ENCODE measurements around the gene MEGF9.
A peak's percentile ranks its signal among the peaks of the same experiment; 100 is the strongest.

Gene MEGF9

DNA sequence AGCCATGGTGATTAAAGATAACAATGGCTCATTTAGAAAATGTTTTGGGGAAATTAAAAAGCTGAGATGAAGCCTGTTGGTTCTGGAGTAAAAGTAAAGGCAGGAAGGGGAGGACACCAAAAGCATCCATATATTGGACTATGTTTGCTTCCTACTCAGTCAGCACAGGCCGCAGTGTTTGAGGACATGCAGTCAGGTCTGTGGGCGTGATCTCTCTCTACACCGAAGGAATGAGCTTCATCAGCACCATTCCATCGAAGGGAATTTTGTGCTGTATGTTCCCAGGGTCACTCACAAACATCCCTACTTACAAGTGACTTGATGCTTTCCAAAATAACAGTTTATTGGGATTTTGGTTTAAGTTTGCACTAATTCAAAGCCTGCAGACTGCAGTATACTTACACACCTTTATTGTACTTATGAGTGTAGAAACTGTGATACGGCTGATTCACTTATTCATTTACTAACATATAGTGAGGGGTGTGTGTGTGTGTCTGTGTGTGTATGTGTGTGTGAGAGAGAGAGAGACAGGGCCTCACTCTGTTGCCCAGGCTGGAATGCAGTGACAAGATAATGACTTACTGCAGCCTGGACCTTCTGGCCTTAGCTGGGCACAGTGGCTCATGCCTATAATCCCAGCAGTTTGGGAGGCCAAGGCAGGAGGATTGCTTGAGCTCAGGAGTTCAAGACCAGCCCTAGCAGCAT lies 120.9 kb downstream of the MEGF9 start:
- H3K27me3 ChIP-seq (replicated peaks; ENCODE audit: control insufficient read depth, insufficient read depth, low read length) = no peaks in the 10 kb centered on the region
- H3K4me3 ChIP-seq (ENCODE audit: low read length) = no peak overlapping the region
- no peak for DNase-seq (ENCODE audit: low read depth)
- no peaks in the 10 kb centered on the region for H3K9me3 ChIP-seq (ENCODE audit: control insufficient read depth, low read length)
- H3K4me1 ChIP-seq (ENCODE audit: control insufficient read depth, insufficient read depth, low read length) = no peaks in the 10 kb centered on the region
- H3K9ac ChIP-seq (ENCODE audit: low read length) = no peak overlapping the region
- H3K36me3 ChIP-seq (ENCODE audit: control insufficient read depth, insufficient read depth, low read length, severe bottlenecking) = no peaks in the 10 kb centered on the region

- Histone ChIP-seq H3K9me3 (ENCODE audit: control insufficient read depth, low read length) (no peaks in the 10 kb centered on the region), H3K4me3 (ENCODE audit: low read length) (no peak overlapping the region), H3K9ac (ENCODE audit: low read length) (no peak overlapping the region), H3K36me3 (ENCODE audit: control insufficient read depth, insufficient read depth, low read length, severe bottlenecking) (no peaks in the 10 kb centered on the region), H3K4me1 (ENCODE audit: control insufficient read depth, insufficient read depth, low read length) (no peaks in the 10 kb centered on the region), H3K27me3 (replicated peaks; ENCODE audit: control insufficient read depth, insufficient read depth, low read length) (no peaks in the 10 kb centered on the region)
- no peak for DNase-seq (ENCODE audit: low read depth)
Observed at GRCh38 chr9:120592210-120592609, 122.1 kb downstream of the MEGF9 start.

- Histone ChIP-seq H3K9me3 (ENCODE audit: control insufficient read depth, low read length) (no peaks in the 10 kb centered on the region), H3K36me3 (ENCODE audit: control insufficient read depth, insufficient read depth, low read length, severe bottlenecking) (no peaks in the 10 kb centered on the region), H3K4me1 (ENCODE audit: control insufficient read depth, insufficient read depth, low read length) (peaks cover 8% of the 10 kb centered on the region), H3K9ac (ENCODE audit: low read length) (no peak overlapping the region), H3K4me3 (ENCODE audit: low read length) (no peak overlapping the region), H3K27me3 (replicated peaks; ENCODE audit: control insufficient read depth, insufficient read depth, low read length) (no peaks in the 10 kb centered on the region)
- DNase-seq (ENCODE audit: low read depth) = no peak
Observed at GRCh38 chr9:120587328-120587727, 126.9 kb downstream of the MEGF9 start.

GRCh38 chr9:120583958-120584369 lies 130.3 kb downstream of the MEGF9 start:
- peaks cover 14% of the 10 kb centered on the region for H3K4me1 ChIP-seq (ENCODE audit: control insufficient read depth, insufficient read depth, low read length)
- H3K36me3 ChIP-seq (ENCODE audit: control insufficient read depth, insufficient read depth, low read length, severe bottlenecking) = no peaks in the 10 kb centered on the region
- H3K9ac ChIP-seq (ENCODE audit: low read length) = peak overlapping the region; percentile 25
- peak; percentile 22 for DNase-seq (ENCODE audit: low read depth)
- no peak overlapping the region for H3K4me3 ChIP-seq (ENCODE audit: low read length)
- no peaks in the 10 kb centered on the region for H3K27me3 ChIP-seq (replicated peaks; ENCODE audit: control insufficient read depth, insufficient read depth, low read length)
- H3K9me3 ChIP-seq (ENCODE audit: control insufficient read depth, low read length) = no peaks in the 10 kb centered on the region

DNA sequence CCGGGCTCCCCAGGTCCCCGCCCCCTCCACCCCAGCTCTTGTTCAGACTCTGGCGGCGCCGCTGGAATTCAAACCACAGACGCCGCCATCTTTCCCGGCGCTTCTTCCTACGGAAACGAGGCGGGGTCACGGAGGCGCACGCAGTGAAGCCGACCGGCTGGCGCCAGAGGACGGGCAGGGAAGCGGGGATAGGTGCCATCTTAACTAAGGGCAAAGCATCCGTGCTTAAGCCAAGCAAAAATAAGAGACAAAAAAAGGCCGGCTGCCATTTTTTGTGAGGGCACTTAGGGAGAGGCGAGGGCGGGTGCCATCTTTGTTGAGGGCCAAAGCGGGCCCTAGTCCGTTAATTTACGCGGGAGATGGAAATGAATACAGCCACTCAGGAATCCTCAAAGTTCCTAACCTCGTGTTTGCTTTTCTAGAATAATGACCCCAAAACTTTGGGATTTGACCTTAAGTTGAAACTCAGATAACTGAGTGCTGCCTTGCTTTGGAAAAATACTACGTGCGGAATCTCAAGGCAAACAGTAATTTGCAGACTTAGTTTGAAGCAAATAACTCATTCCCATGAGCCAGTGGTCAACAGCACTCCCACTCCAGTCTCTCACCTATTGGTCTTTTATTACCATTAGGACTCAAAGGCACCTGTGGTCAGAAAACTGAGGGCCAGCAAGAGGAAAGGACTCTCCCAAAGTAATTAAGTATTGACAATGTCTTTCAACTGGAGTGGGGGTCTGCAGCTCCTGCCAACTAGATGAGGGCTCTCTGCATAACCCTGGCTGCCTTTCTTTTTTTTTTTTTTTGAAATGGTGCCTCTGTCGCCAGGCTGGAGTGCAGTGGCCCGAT lies 134.0 kb downstream of the MEGF9 start, which contains the start of gene CDK5RAP2:
Gene CDK5RAP2, minus strand, starts transcription at position 117 of the 846 bp plus-strand sequence. CDS start 189 bp downstream, outside the sequence.
- DNase-seq (ENCODE audit: low read depth) = peak; percentile 99
- peak within 1 kb of the TSS; percentile 91 for H3K9ac ChIP-seq (ENCODE audit: low read length)
- H3K27me3 ChIP-seq (replicated peaks; ENCODE audit: control insufficient read depth, insufficient read depth, low read length) = no peaks in the 10 kb centered on the region
- H3K9me3 ChIP-seq (ENCODE audit: control insufficient read depth, low read length) = no peaks in the 10 kb centered on the region
- H3K36me3 ChIP-seq (ENCODE audit: control insufficient read depth, insufficient read depth, low read length, severe bottlenecking) = no peaks in the 10 kb centered on the region
- peaks cover 17% of the 10 kb centered on the region for H3K4me1 ChIP-seq (ENCODE audit: control insufficient read depth, insufficient read depth, low read length)
- peak within 1 kb of the TSS; percentile 91 for H3K4me3 ChIP-seq (ENCODE audit: low read length)

- Histone ChIP-seq H3K9ac (ENCODE audit: low read length) (peak overlapping the region; percentile 91), H3K4me1 (ENCODE audit: control insufficient read depth, insufficient read depth, low read length) (peaks cover 17% of the 10 kb centered on the region), H3K9me3 (ENCODE audit: control insufficient read depth, low read length) (no peaks in the 10 kb centered on the region), H3K4me3 (ENCODE audit: low read length) (peak overlapping the region; percentile 91), H3K36me3 (ENCODE audit: control insufficient read depth, insufficient read depth, low read length, severe bottlenecking) (no peaks in the 10 kb centered on the region), H3K27me3 (replicated peaks; ENCODE audit: control insufficient read depth, insufficient read depth, low read length) (no peaks in the 10 kb centered on the region)
- peak; percentile 35 for DNase-seq (ENCODE audit: low read depth)
Observed at GRCh38 chr9:120579139-120580050, 134.9 kb downstream of the MEGF9 start.

DNA sequence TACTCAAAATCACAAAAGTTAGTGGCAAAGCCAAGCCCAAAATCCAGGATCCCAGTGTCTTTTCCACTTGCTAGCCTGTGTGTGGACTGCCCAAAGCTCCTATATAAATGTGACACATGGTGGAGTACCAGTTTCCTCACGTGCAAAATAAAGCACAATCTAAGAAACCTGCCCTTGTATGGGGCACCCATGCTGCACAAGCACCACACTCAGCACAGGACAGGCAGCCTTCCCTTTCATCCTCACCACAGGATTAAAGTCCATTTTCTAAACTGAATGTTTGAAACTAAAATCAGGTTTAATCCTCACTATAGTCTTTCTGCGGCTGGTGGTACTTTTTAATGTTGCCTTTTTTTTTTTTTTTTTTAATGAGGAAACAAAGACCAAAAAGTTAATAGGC lies 139.8 kb downstream of the MEGF9 start:
- Histone ChIP-seq H3K9ac (ENCODE audit: low read length) (no peak overlapping the region), H3K36me3 (ENCODE audit: control insufficient read depth, insufficient read depth, low read length, severe bottlenecking) (peaks cover 9% of the 10 kb centered on the region), H3K4me3 (ENCODE audit: low read length) (no peak overlapping the region), H3K4me1 (ENCODE audit: control insufficient read depth, insufficient read depth, low read length) (peaks cover 28% of the 10 kb centered on the region), H3K9me3 (ENCODE audit: control insufficient read depth, low read length) (no peaks in the 10 kb centered on the region), H3K27me3 (replicated peaks; ENCODE audit: control insufficient read depth, insufficient read depth, low read length) (no peaks in the 10 kb centered on the region)
- DNase-seq (ENCODE audit: low read depth) = peak; percentile 13

DNA sequence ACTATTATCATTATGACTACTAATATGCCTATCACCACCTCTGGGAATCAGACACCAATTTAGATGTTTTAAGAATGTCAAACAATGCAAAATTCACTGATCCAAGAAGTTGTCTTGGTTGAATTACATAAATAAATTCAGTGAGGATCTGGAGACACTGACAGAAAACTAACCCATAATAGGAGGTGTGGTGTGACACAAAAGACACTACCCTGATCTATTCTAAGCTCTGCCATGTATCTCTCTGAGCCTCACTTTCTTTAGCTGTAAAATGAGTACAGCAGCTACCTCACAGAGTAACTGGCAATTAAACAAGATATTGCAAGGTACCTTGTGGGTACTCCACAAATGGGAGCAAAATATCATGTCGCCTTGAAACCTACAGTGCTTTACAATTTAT lies 141.8 kb downstream of the MEGF9 start:
- H3K36me3 ChIP-seq (ENCODE audit: control insufficient read depth, insufficient read depth, low read length, severe bottlenecking) = peaks cover 29% of the 10 kb centered on the region

GRCh38 chr9:120571443-120572257 lies 142.6 kb downstream of the MEGF9 start:
- Histone ChIP-seq H3K27me3 (replicated peaks; ENCODE audit: control insufficient read depth, insufficient read depth, low read length) (no peaks in the 10 kb centered on the region), H3K4me1 (ENCODE audit: control insufficient read depth, insufficient read depth, low read length) (peaks cover 19% of the 10 kb centered on the region), H3K4me3 (ENCODE audit: low read length) (no peak overlapping the region), H3K9me3 (ENCODE audit: control insufficient read depth, low read length) (no peaks in the 10 kb centered on the region), H3K36me3 (ENCODE audit: control insufficient read depth, insufficient read depth, low read length, severe bottlenecking) (peaks cover 37% of the 10 kb centered on the region), H3K9ac (ENCODE audit: low read length) (peak overlapping the region; percentile 37)
- peak; percentile 88 for DNase-seq (ENCODE audit: low read depth)

More for the DNA sequence above, 141.8 kb downstream of the MEGF9 start:
- DNase-seq (ENCODE audit: low read depth) = no peak
- no peaks in the 10 kb centered on the region for H3K9me3 ChIP-seq (ENCODE audit: control insufficient read depth, low read length)
- peaks cover 19% of the 10 kb centered on the region for H3K4me1 ChIP-seq (ENCODE audit: control insufficient read depth, insufficient read depth, low read length)
- no peaks in the 10 kb centered on the region for H3K27me3 ChIP-seq (replicated peaks; ENCODE audit: control insufficient read depth, insufficient read depth, low read length)
- H3K9ac ChIP-seq (ENCODE audit: low read length) = no peak overlapping the region
- H3K4me3 ChIP-seq (ENCODE audit: low read length) = no peak overlapping the region

DNA sequence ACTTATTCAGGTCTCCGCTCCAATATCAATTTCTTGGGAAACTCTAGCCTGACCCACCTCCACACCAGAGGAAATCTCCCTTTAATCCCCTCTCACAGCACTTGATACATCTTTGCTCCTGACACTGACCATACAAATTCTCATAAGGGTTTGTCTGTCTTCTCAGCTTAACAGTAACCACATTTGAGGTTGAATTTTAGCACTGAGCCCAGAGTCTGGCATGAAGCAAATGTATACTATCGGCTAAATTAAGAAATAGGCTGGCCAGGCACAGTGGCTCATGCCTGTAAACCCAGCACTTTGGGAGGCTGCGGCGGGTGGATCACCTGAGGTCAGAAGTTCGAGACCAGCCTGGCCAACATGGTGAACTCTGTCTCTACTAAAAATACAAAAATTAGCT lies 144.0 kb downstream of the MEGF9 start:
- DNase-seq (ENCODE audit: low read depth) = no peak
- Histone ChIP-seq H3K4me1 (ENCODE audit: control insufficient read depth, insufficient read depth, low read length) (peaks cover 19% of the 10 kb centered on the region), H3K9ac (ENCODE audit: low read length) (no peak overlapping the region)

More for the DNA sequence above, 144.0 kb downstream of the MEGF9 start:
- H3K4me3 ChIP-seq (ENCODE audit: low read length) = no peak overlapping the region
- H3K9me3 ChIP-seq (ENCODE audit: control insufficient read depth, low read length) = no peaks in the 10 kb centered on the region
- no peaks in the 10 kb centered on the region for H3K27me3 ChIP-seq (replicated peaks; ENCODE audit: control insufficient read depth, insufficient read depth, low read length)
- H3K36me3 ChIP-seq (ENCODE audit: control insufficient read depth, insufficient read depth, low read length, severe bottlenecking) = peaks cover 50% of the 10 kb centered on the region
